RWPE2 (cell line): ENCODE results near the gene PHACTR4.

Experiments
- ATAC-seq: fragments of 200-7000 bp; cut with Tn5 transposase; 3 replicates; pipeline ENCODE4 v1.9.1; 2021; ENCODE audit warnings: low read depth
- DNase-seq: peaks from one replicate; pipeline ENCODE4 v3.0.0-alpha.2; 2020; ENCODE audit warnings: low spot score
- H3K27ac ChIP-seq: fragments of 450-650 bp; 2 replicates; pipeline ENCODE4 v1.5.1; 2017; ENCODE audit warnings: mild to moderate bottlenecking; ENCODE audit not compliant: poor library complexity, severe bottlenecking
- H3K27me3 ChIP-seq: fragments of 250-450 bp; sonication (Bioruptor Pico); 2 replicates; pipeline ENCODE4 v1.5.1; 2021; ENCODE audit warnings: mild to moderate bottlenecking, moderate library complexity; ENCODE audit not compliant: insufficient read depth, poor library complexity, severe bottlenecking
- H3K36me3 ChIP-seq: fragments of 250-450 bp; sonication (Bioruptor Pico); 2 replicates; pipeline ENCODE4 v1.5.1; 2020; ENCODE audit warnings: low read depth, mild to moderate bottlenecking, moderate library complexity
- H3K4me1 ChIP-seq: fragments of 250-450 bp; sonication (Bioruptor Pico); 2 replicates; pipeline ENCODE4 v1.5.1; 2021; ENCODE audit warnings: mild to moderate bottlenecking, moderate library complexity; ENCODE audit not compliant: insufficient read depth, poor library complexity, severe bottlenecking
- H3K4me3 ChIP-seq: fragments of 250-450 bp; sonication (Bioruptor Pico); 2 replicates; pipeline ENCODE4 v1.5.1; 2021; ENCODE audit warnings: mild to moderate bottlenecking, moderate library complexity; ENCODE audit not compliant: severe bottlenecking
- H3K9me3 ChIP-seq: fragments of 250-450 bp; sonication (Bioruptor Pico); 2 replicates; pipeline ENCODE4 v1.5.1; 2021; ENCODE audit warnings: mild to moderate bottlenecking, moderate library complexity; ENCODE audit not compliant: severe bottlenecking
- TF ChIP-seq, protein P1 (sequence below): fragments of 450-650 bp; IDR thresholded peaks from one replicate; pipeline ENCODE4 v1.5.1; 2017; ENCODE audit warnings: mild to moderate bottlenecking, moderate library complexity; ENCODE audit not compliant: poor library complexity, severe bottlenecking

Gene PHACTR4

DNA sequence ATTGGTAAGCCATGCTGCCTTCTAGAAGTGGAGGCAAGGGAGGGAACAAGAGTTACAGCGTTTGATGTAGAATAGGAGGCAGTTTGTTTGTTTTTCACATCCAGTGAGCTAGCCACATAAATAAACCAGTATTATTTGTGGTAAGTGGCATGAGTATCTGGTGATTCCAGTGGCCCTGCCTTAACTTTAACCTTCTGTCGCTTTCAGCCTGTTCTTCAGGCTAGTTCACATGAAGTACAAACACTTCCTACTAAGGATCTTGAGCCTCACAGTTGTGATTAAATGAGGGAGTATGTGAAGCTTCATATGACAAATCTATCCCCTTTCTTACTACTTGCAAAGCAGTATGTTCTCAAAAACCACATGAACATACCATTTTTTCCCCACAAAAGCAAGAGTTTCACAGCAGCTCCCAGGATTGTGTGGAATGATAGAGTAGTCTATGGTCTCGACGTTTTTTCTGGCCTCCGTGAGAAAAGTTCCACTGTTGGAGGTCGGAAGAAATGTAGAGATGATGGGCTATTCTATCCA lies 59.5 kb downstream of the PHACTR4 start:
- Histone ChIP-seq H3K36me3 (peaks cover 21% of the 10 kb centered on the region; the same call in 1 of the 2 replicates), H3K4me3 (no peak overlapping the region), H3K27ac (no peak overlapping the region), H3K27me3 (no peaks in the 10 kb centered on the region), H3K4me1 (no peaks in the 10 kb centered on the region), H3K9me3 (no peaks in the 10 kb centered on the region)
- no peak for DNase-seq
- no peak for ATAC-seq
- TF ChIP-seq, protein P1, sequence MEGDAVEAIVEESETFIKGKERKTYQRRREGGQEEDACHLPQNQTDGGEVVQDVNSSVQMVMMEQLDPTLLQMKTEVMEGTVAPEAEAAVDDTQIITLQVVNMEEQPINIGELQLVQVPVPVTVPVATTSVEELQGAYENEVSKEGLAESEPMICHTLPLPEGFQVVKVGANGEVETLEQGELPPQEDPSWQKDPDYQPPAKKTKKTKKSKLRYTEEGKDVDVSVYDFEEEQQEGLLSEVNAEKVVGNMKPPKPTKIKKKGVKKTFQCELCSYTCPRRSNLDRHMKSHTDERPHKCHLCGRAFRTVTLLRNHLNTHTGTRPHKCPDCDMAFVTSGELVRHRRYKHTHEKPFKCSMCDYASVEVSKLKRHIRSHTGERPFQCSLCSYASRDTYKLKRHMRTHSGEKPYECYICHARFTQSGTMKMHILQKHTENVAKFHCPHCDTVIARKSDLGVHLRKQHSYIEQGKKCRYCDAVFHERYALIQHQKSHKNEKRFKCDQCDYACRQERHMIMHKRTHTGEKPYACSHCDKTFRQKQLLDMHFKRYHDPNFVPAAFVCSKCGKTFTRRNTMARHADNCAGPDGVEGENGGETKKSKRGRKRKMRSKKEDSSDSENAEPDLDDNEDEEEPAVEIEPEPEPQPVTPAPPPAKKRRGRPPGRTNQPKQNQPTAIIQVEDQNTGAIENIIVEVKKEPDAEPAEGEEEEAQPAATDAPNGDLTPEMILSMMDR, result no peak

DNA sequence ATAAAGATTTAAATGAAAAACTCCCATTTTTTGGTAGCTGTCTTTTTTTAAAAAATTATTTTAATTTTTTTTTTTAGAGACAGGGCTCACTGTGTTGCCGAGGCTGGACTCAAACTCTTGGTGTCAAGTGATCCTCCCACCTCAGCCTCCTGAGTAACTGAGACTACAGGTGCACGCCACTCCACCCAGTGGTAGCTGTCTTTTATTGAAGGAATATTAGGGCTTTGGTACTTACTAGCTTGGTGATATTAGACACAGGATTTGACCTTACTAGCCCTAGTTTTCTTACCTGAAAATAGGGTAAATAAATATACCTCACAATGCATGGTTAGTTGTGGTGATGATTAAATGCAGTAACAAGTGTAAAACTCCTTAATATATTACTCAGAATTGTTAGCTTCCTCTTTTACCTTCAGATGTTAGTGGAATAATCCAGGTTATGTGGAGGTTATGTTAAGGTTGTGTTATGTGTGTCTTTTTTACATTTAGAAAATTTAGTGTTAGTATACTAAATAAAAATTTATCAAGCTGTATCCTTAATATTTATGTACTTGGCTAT lies 66.8 kb downstream of the PHACTR4 start:
- Histone ChIP-seq H3K36me3 (peaks cover 8% of the 10 kb centered on the region; the same call in 1 of the 2 replicates), H3K4me3 (no peak overlapping the region), H3K27ac (peak overlapping the region; percentile 89), H3K9me3 (no peaks in the 10 kb centered on the region), H3K4me1 (peaks cover 28% of the 10 kb centered on the region), H3K27me3 (no peaks in the 10 kb centered on the region)
- no peak for ATAC-seq
- no peak for DNase-seq
- TF ChIP-seq, protein P1, result peak; percentile 10

DNA sequence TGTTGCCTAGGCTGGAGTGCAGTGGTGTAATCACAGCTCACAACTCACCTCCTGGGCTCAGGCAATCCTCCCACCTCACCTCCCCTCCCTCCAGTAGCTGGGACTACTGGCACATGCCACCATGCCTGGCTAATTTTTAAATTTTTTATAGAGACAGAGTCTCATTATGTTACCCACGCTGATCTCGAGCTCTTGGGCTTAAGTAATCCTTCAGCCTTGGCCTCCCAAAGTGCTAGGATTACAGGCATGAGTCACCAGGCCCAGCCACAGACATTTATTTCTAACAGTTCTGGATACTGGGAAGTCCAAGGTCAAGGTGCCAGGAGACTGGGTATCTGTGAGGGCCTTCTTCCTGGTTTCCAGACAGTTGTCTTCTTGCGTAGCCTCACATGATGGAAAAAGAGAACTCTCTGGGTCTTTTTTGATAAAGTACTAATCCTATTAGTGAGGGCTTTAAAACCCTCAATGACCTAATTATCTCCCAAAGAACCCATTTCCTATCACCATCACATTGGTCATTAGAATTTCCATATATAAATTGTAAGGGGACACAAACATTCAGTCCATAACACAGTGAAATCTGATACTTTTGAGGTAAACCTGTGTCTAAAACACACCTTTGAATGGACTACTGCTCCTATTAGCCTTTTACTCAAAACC lies 67.9 kb downstream of the PHACTR4 start:
- H3K4me1 ChIP-seq, result peaks cover 28% of the 10 kb centered on the region
- peak overlapping the region; percentile 89 for H3K27ac ChIP-seq
- peaks cover 8% of the 10 kb centered on the region; the same call in 1 of the 2 replicates for H3K36me3 ChIP-seq
- no peaks in the 10 kb centered on the region for H3K27me3 ChIP-seq
- TF ChIP-seq, protein P1, result no peak
- peak; percentile 50 for ATAC-seq
- DNase-seq, result no peak
- H3K4me3 ChIP-seq, result no peak overlapping the region
- H3K9me3 ChIP-seq, result no peaks in the 10 kb centered on the region

DNA sequence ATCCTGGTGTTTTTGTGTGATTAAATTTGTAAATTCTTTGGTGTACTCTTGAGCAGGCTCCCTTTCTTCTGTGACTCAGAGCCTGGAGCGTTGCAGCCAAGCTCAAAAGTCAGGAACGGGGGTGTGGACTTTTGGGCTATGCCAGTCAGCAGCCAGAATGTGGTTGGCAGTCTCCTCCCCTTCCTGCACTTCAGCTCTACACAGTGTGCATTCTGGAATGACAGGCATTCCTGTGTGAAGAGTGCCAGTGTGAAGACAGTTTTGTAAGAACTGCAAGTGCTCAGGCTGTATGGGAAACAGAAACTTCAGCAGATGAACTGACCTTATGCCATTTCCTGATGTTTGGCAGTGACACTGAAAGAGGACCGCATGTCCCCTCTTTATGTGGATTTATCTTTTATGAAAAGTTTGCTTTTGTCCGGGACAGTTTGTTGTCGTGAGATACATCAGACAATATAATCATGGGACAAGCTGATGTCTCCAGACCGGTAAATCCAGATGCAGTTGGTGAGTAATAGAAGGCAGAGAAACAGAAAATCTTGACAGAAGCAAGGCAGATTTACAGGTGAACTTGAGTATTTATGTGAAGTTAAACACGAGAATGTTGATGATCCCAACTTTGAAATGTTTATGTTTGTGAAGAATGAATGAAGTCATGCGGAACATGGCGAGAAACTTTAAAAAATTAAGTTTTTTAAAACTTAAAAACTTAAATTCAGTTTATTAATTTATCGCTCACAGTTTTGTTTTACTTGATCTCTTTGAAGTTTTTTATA lies 68.6 kb downstream of the PHACTR4 start:
- TF ChIP-seq, protein P1, result no peak
- H3K27me3 ChIP-seq, result no peaks in the 10 kb centered on the region
- DNase-seq, result peak; percentile 93
- ATAC-seq, result peak; percentile 99
- H3K9me3 ChIP-seq, result no peaks in the 10 kb centered on the region
- peak overlapping the region; percentile 89 for H3K27ac ChIP-seq
- H3K36me3 ChIP-seq, result peaks cover 8% of the 10 kb centered on the region; the same call in 1 of the 2 replicates
- peaks cover 28% of the 10 kb centered on the region for H3K4me1 ChIP-seq
- H3K4me3 ChIP-seq, result peak overlapping the region; percentile 15
